K562 (cell line): ENCODE results near the gene FHIT. TPM values are rescaled to one million over a fixed set of nuclear protein-coding genes. Genes with fewer than 3 reads are reported as not detected.

Source experiments
- ATAC-seq: fragments of 200-7000 bp; cut with Tn5 transposase; 3 replicates; pipeline ENCODE4 v1.9.1; 2020; ENCODE audit warnings: moderate library complexity
- BruUV-seq: library from RNA; stranded (reverse); fragments of 400-500 nt; replicated peaks from 2 replicates; lab custom pipeline; 2021; lab: Mats Ljungman, UMichigan
- CTCF ChIA-PET: fragments of 300-600 bp; formaldehyde crosslinking; extraction: SDS; loops from one replicate; lab custom pipeline; 2021; ENCODE audit warnings: low intra/inter-chr PET ratio; lab: Yijun Ruan, JAX
- POLR2A ChIA-PET: fragments of 300-600, 350-650 bp; sonication (Branson Sonifier 250); formaldehyde crosslinking; extraction: SDS; loops from one replicate; lab custom pipeline; 2021; ENCODE audit warnings: antibody characterized with exemption, inconsistent platforms; lab: Yijun Ruan, JAX
- DNase-seq, 4 experiments: peaks; one replicate each; pipeline versions ENCODE4 v3.0.0 to v3.0.0-alpha.2; 2011 to 2018; ENCODE audit warnings: low spot score in 3 of 4, mixed read lengths in 3 of 4; ENCODE audit errors: extremely low read depth in 1 of 4
- FAIRE-seq: peaks from 2 replicates; lab custom pipeline; 2011; peaks lifted over from hg19 to GRCh38; lab: Jason Lieb, UNC
- H2AFZ ChIP-seq: 2 replicates; pipeline ENCODE4 v1.6.0; 2011; ENCODE audit warnings: low read depth, low read length, control low read depth, inconsistent platforms
- H3K27ac ChIP-seq: fragments of 200-600 bp; 3 replicates; pipeline ENCODE4 v1.8.0; 2011; ENCODE audit warnings: low read depth, mild to moderate bottlenecking, control low read depth, inconsistent platforms, low read length, moderate library complexity, mixed read lengths; ENCODE audit errors: extremely low read depth
- H3K27me3 ChIP-seq, 2 experiments: fragments of 300-600 bp in 1 of 2; 2 replicates in 1 of 2; 3 replicates in 1 of 2; pipeline versions ENCODE4 v1.6.0 to v1.8.0; 2011; ENCODE audit warnings: inconsistent platforms in 2 of 2, low read length in 2 of 2, mild to moderate bottlenecking in 1 of 2, mixed read lengths in 1 of 2, moderate library complexity in 1 of 2; ENCODE audit not compliant: control insufficient read depth in 2 of 2, insufficient read depth in 2 of 2
- H3K36me3 ChIP-seq: fragments of 300-600 bp; 3 replicates; pipeline ENCODE4 v1.8.0; 2011; ENCODE audit warnings: mild to moderate bottlenecking, low read length, inconsistent platforms; ENCODE audit not compliant: control insufficient read depth, insufficient read depth
- H3K4me1 ChIP-seq, 2 experiments: fragments of 200-600 bp in 1 of 2; replicated peaks in 1 of 2; 2 replicates in 1 of 2; 3 replicates in 1 of 2; pipeline versions ENCODE4 v1.5.1 to v1.8.0; 2011; ENCODE audit warnings: inconsistent platforms in 2 of 2, low read length in 2 of 2, mild to moderate bottlenecking in 1 of 2, mixed read lengths in 1 of 2, moderate library complexity in 1 of 2; ENCODE audit not compliant: control insufficient read depth in 2 of 2, insufficient read depth in 2 of 2
- H3K4me2 ChIP-seq: 2 replicates; pipeline ENCODE4 v1.6.1; 2011; ENCODE audit warnings: low read length, control low read depth, inconsistent platforms, mixed read lengths; ENCODE audit not compliant: insufficient read depth
- H3K4me3 ChIP-seq: fragments of 200-600 bp; sonication (generic), shearing (Covaris generic); 2 replicates; pipeline ENCODE4 v1.5.1; 2016; ENCODE audit warnings: control low read depth, inconsistent platforms
- H3K79me2 ChIP-seq: fragments of 200-600 bp; 3 replicates; pipeline ENCODE4 v1.8.0; 2011; ENCODE audit warnings: low read length, inconsistent platforms; ENCODE audit not compliant: control insufficient read depth, insufficient read depth
- H3K9ac ChIP-seq, 2 experiments: 2 replicates each; pipeline versions ENCODE4 v1.6.0 to v1.6.1; 2011; ENCODE audit warnings: low read depth in 2 of 2, low read length in 2 of 2, control low read depth in 1 of 2, inconsistent platforms in 1 of 2, mild to moderate bottlenecking in 1 of 2, mixed read lengths in 1 of 2; ENCODE audit not compliant: insufficient read depth in 1 of 2
- H3K9me1 ChIP-seq: one replicate; pipeline ENCODE4 v1.6.0; 2011; ENCODE audit warnings: inconsistent platforms, mild to moderate bottlenecking, low read length, moderate library complexity; ENCODE audit not compliant: control insufficient read depth, insufficient read depth
- H3K9me3 ChIP-seq: replicated peaks from 2 replicates; pipeline ENCODE4 v1.5.1; 2011; ENCODE audit warnings: low read depth, low read length, inconsistent platforms; ENCODE audit not compliant: control insufficient read depth, insufficient read depth
- H4K20me1 ChIP-seq: replicated peaks from 2 replicates; pipeline ENCODE4 v1.6.1; 2011; ENCODE audit warnings: low read length, inconsistent platforms, mixed read lengths; ENCODE audit not compliant: control insufficient read depth, insufficient read depth
- EHMT2 ChIP-seq: fragments of 450-650 bp; IDR thresholded peaks from 2 replicates; pipeline ENCODE4 v1.6.1; 2018; ENCODE audit warnings: antibody characterized with exemption
- EWSR1 ChIP-seq: fragments of 450-650 bp; IDR thresholded peaks from 2 replicates; pipeline ENCODE4 v1.6.1; 2018; ENCODE audit warnings: borderline replicate concordance, mild to moderate bottlenecking, low read depth, moderate library complexity; ENCODE audit not compliant: partially characterized antibody
- MED1 ChIP-seq: sonication (generic); formaldehyde crosslinking; IDR thresholded peaks from 2 replicates; pipeline ENCODE4 v1.8.1; 2023; ENCODE audit warnings: missing genetic modification reagents, borderline replicate concordance
- POLR2G ChIP-seq: fragments of 200-400 bp; formaldehyde crosslinking; IDR thresholded peaks from 2 replicates; pipeline ENCODE4 v1.6.1; 2017; ENCODE audit warnings: low read depth, mild to moderate bottlenecking, antibody characterized with exemption, low read length, moderate library complexity
- SAFB2 ChIP-seq: fragments of 200-400 bp; formaldehyde crosslinking; IDR thresholded peaks from 2 replicates; pipeline ENCODE4 v1.6.1; 2018; ENCODE audit warnings: borderline replicate concordance, low read length, low read depth, moderate library complexity; ENCODE audit not compliant: severe bottlenecking
- SLC30A9 ChIP-seq: fragments of 250-450 bp; sonication (Bioruptor Pico); IDR thresholded peaks from 2 replicates; pipeline ENCODE4 v1.8.0; 2022; ENCODE audit warnings: mild to moderate bottlenecking, moderate library complexity
- ZFX ChIP-seq: sonication (generic); formaldehyde crosslinking; IDR thresholded peaks from 2 replicates; pipeline ENCODE4 v1.8.0; 2022; ENCODE audit warnings: mild to moderate bottlenecking, missing genetic modification reagents, moderate library complexity
- ZNF589 ChIP-seq: fragments of 200-800 bp; sonication (Bioruptor generic); IDR thresholded peaks from 2 replicates; pipeline ENCODE4 v1.6.1; 2016; ENCODE audit warnings: low read depth, missing genetic modification characterization, missing compliant biosample characterization
- WGBS: fragments of 100-300 bp; shearing (Covaris generic); methylation state at CpG from one replicate; pipeline ENCODE4 v1.1.6; 2016; ENCODE audit warnings: low coverage, mixed read lengths; ENCODE audit not compliant: insufficient coverage; ENCODE audit errors: missing lambda C conversion rate; 5-methylcytosine and 5-hydroxymethylcytosine counted together
- in situ Hi-C: fragments of 300-500 bp; cut with MboI; formaldehyde crosslinking; loops from 4 replicates; pipeline ENCODE4 v1.15.0; 2018; ENCODE audit warnings: inconsistent platforms, mixed read lengths
- intact Hi-C: fragments of 100-400 bp; cut with micrococcal nuclease; formaldehyde crosslinking; loops from 2 replicates; pipeline ENCODE4 v1.14.2; 2022
- polyA plus RNA-seq, 8 experiments: library from polyadenylated mRNA; depleted of rRNA in 4 of 8; stranded (reverse) in 5 of 8; unstranded in 3 of 8; fragments of >200 nt; fragmentation: Nextera tagmentation in 2 of 8; fragmentation: Illumina TruSeq in 1 of 8; extraction: Ambion mirVana in 2 of 8; extraction: Trizol in 1 of 8; gene quantifications; 2 replicates each; pipeline versions ENCODE4 v1.2.1 to v1.2.3, GENCODE V29; 2011 to 2014; ENCODE audit warnings: inconsistent platforms in 1 of 8, missing spikeins in 1 of 8
- total RNA-seq, 7 experiments: library from RNA; depleted of rRNA in 6 of 7; stranded (reverse); fragments of >200 nt in 6 of 7; fragmentation: Illumina TruSeq in 2 of 7; extraction: Trizol in 2 of 7; gene quantifications; 2 replicates each; pipeline versions ENCODE4 v1.2.1 to v1.2.3, GENCODE V29; 2011 to 2021; ENCODE audit warnings: low replicate concordance in 1 of 7
- TF ChIP-seq, protein P1 (sequence below): fragments of 450-650 bp; formaldehyde crosslinking; IDR thresholded peaks from 2 replicates; pipeline ENCODE4 v1.4.0; 2020; ENCODE audit warnings: mild to moderate bottlenecking, moderate library complexity

Gene FHIT
- total and polyA plus RNA-seq, 9 of the 15 experiments (the other 6 are each of a cell fraction or from before 2014, with no cell fraction given) = 1.7 to 9.1 (median 4.3) TPM

DNA sequence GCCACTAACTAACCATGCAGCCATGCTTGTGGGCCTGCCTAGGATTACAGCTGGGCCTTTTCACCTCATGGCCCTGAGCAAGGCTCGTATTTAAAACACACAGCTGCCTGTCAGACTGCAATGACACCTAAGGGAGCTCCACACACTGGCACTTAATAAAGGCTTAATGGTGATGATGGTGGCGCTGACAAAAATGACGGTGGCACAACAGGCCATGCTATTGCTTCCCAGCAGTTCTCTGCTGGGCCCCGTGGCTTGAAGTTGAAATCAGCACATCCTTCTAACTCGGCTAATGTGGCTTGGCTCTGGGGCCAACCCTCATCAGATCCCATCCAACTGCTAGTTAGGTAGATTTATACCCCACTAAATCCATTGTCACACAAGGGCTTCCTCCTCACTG lies 112.9 kb downstream of the FHIT start:
- no peaks in the 10 kb centered on the region for H3K9me1 ChIP-seq
- H4K20me1 ChIP-seq = no peaks in the 10 kb centered on the region
- no peaks in the 10 kb centered on the region for H3K79me2 ChIP-seq
- ChIA-PET CTCF (no interaction called here), POLR2A (no interaction called here)
- H3K9me3 ChIP-seq = no peaks in the 10 kb centered on the region
- no peak overlapping the region for H3K4me2 ChIP-seq
- TF ChIP-seq ZNF589 (CRISPR knock-in tag) (no peak), SLC30A9 (CRISPR knock-in tag) (no peak)
- TF ChIP-seq, protein P1, sequence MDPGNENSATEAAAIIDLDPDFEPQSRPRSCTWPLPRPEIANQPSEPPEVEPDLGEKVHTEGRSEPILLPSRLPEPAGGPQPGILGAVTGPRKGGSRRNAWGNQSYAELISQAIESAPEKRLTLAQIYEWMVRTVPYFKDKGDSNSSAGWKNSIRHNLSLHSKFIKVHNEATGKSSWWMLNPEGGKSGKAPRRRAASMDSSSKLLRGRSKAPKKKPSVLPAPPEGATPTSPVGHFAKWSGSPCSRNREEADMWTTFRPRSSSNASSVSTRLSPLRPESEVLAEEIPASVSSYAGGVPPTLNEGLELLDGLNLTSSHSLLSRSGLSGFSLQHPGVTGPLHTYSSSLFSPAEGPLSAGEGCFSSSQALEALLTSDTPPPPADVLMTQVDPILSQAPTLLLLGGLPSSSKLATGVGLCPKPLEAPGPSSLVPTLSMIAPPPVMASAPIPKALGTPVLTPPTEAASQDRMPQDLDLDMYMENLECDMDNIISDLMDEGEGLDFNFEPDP = no peak
- intact Hi-C loops = no loop called here
- in situ Hi-C loops = no loop called here
- no peaks in the 10 kb centered on the region for H3K36me3 ChIP-seq
- H3K27me3 ChIP-seq = no peaks in the 10 kb centered on the region
- no peak for DNase-seq
- no peak overlapping the region for H3K9ac ChIP-seq
- no TSS peak for BruUV-seq
- no peak for FAIRE-seq
- no peak overlapping the region for H2AFZ ChIP-seq
- no peak for ATAC-seq
- WGBS = 65% methylated on average over 2 of the region's 5 CpGs
- H3K27ac ChIP-seq = no peak overlapping the region
- H3K4me3 ChIP-seq = no peak overlapping the region
- no peaks in the 10 kb centered on the region for H3K4me1 ChIP-seq

- no peaks in the 10 kb centered on the region for H3K79me2 ChIP-seq
- FAIRE-seq = no peak
- no peak for DNase-seq
- no peaks in the 10 kb centered on the region for H3K27me3 ChIP-seq
- H3K27ac ChIP-seq = no peak overlapping the region
- no peaks in the 10 kb centered on the region for H3K9me3 ChIP-seq
- no peaks in the 10 kb centered on the region for H3K4me1 ChIP-seq
- no peaks in the 10 kb centered on the region for H3K9me1 ChIP-seq
- ATAC-seq = no peak
- H2AFZ ChIP-seq = no peak overlapping the region
- no TSS peak for BruUV-seq
- POLR2A ChIA-PET = no interaction called here
- no peaks in the 10 kb centered on the region for H4K20me1 ChIP-seq
- intact Hi-C loops (no loop called here), in situ Hi-C loops (no loop called here)
- CTCF ChIA-PET = no interaction called here
- no peak for TF ChIP-seq EHMT2
- no peak for TF ChIP-seq MED1 (CRISPR knock-in tag)
- TF ChIP-seq POLR2G = no peak
- no peak for TF ChIP-seq SAFB2
- no peak for TF ChIP-seq EWSR1
- TF ChIP-seq ZFX = no peak
- H3K4me2 ChIP-seq = no peak overlapping the region
- H3K36me3 ChIP-seq = no peaks in the 10 kb centered on the region
- 59% methylated on average over 5 of the region's 5 CpGs for whole genome bisulfite sequencing
- no peak overlapping the region for H3K4me3 ChIP-seq
- no peak overlapping the region for H3K9ac ChIP-seq
These were observed 115.1 kb downstream of the FHIT start for GRCh38 chr3:61136191-61136590.
